MM.1S (cell line): ENCODE results near the gene DCTN3.

Experiments used
- EZH2 ChIP-seq: fragments of 300-600 bp; sonication (generic); optimal IDR thresholded peaks from 2 replicates; pipeline ENCODE3; 2017; ENCODE audit warnings: low read depth, mild to moderate bottlenecking, antibody characterized with exemption, low read length, mixed read lengths
- TF ChIP-seq, protein P1 (sequence below): fragments of 300-600 bp; sonication (generic); IDR thresholded peaks from 2 replicates; pipeline ENCODE4 v1.5.1; 2016; ENCODE audit warnings: antibody characterized with exemption, low read length, mixed read lengths

DNA sequence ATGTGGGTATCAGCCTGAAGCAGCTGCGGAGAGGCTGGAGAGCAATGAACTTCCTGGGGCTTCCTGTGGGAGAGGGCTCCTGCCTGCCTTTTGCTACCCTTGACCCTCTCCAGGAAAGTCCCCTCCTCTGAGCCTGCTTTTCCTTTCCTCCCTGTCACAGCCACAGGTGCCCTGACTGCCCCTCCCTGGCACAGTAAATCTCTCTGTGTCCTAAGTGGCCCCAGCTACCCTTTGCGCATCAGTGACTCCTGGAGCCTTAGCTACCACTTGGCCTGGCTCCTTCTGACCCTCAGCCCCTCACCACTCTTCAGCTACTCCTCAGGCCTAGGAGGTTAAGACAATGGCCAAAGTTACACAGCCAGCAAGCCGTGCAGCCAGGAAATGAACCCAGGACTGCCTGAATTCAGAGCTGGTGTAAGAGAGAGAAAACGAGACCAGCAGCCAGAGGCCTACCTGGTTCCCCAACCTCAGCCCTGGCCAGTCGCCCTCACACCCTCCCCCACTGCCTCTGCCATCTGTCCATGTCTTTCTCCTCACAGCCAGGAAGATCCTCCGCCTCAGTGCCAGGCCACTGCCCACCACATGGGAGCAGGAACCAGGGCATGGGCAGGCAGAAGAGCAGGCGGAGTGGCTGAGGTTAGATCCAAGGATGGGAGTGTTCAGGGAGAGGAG lies 49.4 kb downstream of the DCTN3 start:
- no peak for TF ChIP-seq EZH2
- TF ChIP-seq, protein P1, sequence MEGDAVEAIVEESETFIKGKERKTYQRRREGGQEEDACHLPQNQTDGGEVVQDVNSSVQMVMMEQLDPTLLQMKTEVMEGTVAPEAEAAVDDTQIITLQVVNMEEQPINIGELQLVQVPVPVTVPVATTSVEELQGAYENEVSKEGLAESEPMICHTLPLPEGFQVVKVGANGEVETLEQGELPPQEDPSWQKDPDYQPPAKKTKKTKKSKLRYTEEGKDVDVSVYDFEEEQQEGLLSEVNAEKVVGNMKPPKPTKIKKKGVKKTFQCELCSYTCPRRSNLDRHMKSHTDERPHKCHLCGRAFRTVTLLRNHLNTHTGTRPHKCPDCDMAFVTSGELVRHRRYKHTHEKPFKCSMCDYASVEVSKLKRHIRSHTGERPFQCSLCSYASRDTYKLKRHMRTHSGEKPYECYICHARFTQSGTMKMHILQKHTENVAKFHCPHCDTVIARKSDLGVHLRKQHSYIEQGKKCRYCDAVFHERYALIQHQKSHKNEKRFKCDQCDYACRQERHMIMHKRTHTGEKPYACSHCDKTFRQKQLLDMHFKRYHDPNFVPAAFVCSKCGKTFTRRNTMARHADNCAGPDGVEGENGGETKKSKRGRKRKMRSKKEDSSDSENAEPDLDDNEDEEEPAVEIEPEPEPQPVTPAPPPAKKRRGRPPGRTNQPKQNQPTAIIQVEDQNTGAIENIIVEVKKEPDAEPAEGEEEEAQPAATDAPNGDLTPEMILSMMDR: no peak
